ENCODE measurements around the gene ZMYM1. TPM values are rescaled to one million over a fixed set of nuclear protein-coding genes. Genes with fewer than 3 reads are reported as not detected.
"Not testable (repeated sequence)": the region's sequence is repeated elsewhere in the genome, so short reads cannot be mapped to it uniquely, and the experiment has no call there.

Gene ZMYM1
- total and polyA plus RNA-seq, 4 donors, result 2.6 to 31.6 (median 8.5) TPM

- DNase-seq, result no peak
Observed at GRCh38 chr1:35143737-35144508, 64.7 kb downstream of the ZMYM1 start.

GRCh38 chr1:35145892-35146549 is 66.8 kb downstream of the ZMYM1 start:
- H3K4me3 ChIP-seq; DNase-seq; ATAC-seq (ENCODE audit: insufficient read depth, low FRiP score); H3K27ac ChIP-seq (ENCODE audit: low read depth in 1 of 2, low read length in 1 of 2); H3K27me3 ChIP-seq (ENCODE audit: control insufficient read depth in 3 of 3, insufficient read depth in 3 of 3, low read length in 2 of 3); H3K36me3 ChIP-seq (ENCODE audit: control insufficient read depth in 4 of 4, insufficient read depth in 4 of 4, low read length in 4 of 4); H3K9me3 ChIP-seq (ENCODE audit: control insufficient read depth in 4 of 4, insufficient read depth in 3 of 4, low read length in 3 of 4); H3K9ac ChIP-seq (ENCODE audit: insufficient read depth in 1 of 2, low read length in 2 of 2): not testable (repeated sequence)
- peaks cover 0 to 10% (median 0%) of the 10 kb centered on the region in 5 donors for H3K4me1 ChIP-seq (ENCODE audit: control insufficient read depth in 5 of 5, insufficient read depth in 5 of 5, low read length in 5 of 5)
- 60 to 81% methylated on average over 13 of the region's 13 CpGs for WGBS, 2 donors

More at GRCh38 chr1:35143737-35144508, 64.7 kb downstream of the ZMYM1 start:
- no peak overlapping the region for H3K9ac ChIP-seq (ENCODE audit: insufficient read depth in 1 of 2, low read length in 2 of 2)
- H3K9me3 ChIP-seq (ENCODE audit: control insufficient read depth in 4 of 4, insufficient read depth in 3 of 4, low read length in 3 of 4), result no peaks in the 10 kb centered on the region
- no peak for ATAC-seq (ENCODE audit: insufficient read depth, low FRiP score)
- H3K27me3 ChIP-seq (ENCODE audit: control insufficient read depth in 3 of 3, insufficient read depth in 3 of 3, low read length in 2 of 3), result no peaks in the 10 kb centered on the region
- TF ChIP-seq CTCF (IDR thresholded peaks at IDR 0.05; ENCODE audit: control extremely low read depth, extremely low read depth), result no peak
- H3K4me1 ChIP-seq (ENCODE audit: control insufficient read depth in 5 of 5, insufficient read depth in 5 of 5, low read length in 5 of 5), result peaks cover 0 to 10% (median 0%) of the 10 kb centered on the region in 5 donors
- WGBS, 2 donors, result 81 to 85% methylated on average over 12 of the region's 12 CpGs
- no peak overlapping the region for H3K27ac ChIP-seq (ENCODE audit: low read depth in 1 of 2, low read length in 1 of 2)
- no peaks in the 10 kb centered on the region for H3K36me3 ChIP-seq (ENCODE audit: control insufficient read depth in 4 of 4, insufficient read depth in 4 of 4, low read length in 4 of 4)
- H3K4me3 ChIP-seq, result no peak overlapping the region

- H3K36me3 ChIP-seq (ENCODE audit: control insufficient read depth in 4 of 4, insufficient read depth in 4 of 4, low read length in 4 of 4), result no peaks in the 10 kb centered on the region
- no peak overlapping the region for H3K4me3 ChIP-seq
- H3K27me3 ChIP-seq (ENCODE audit: control insufficient read depth in 3 of 3, insufficient read depth in 3 of 3, low read length in 2 of 3), result no peaks in the 10 kb centered on the region
- no peak overlapping the region for H3K27ac ChIP-seq (ENCODE audit: low read depth in 1 of 2, low read length in 1 of 2)
- no peaks in the 10 kb centered on the region for H3K9me3 ChIP-seq (ENCODE audit: control insufficient read depth in 4 of 4, insufficient read depth in 3 of 4, low read length in 3 of 4)
- no peak for DNase-seq
- no peak overlapping the region for H3K9ac ChIP-seq (ENCODE audit: insufficient read depth in 1 of 2, low read length in 2 of 2)
- WGBS, 2 donors, result 97 to 98% methylated on average over 5 of the region's 5 CpGs
- no peak for ATAC-seq (ENCODE audit: insufficient read depth, low FRiP score)
- TF ChIP-seq CTCF (IDR thresholded peaks at IDR 0.05; ENCODE audit: control extremely low read depth, extremely low read depth), result no peak
- H3K4me1 ChIP-seq (ENCODE audit: control insufficient read depth in 5 of 5, insufficient read depth in 5 of 5, low read length in 5 of 5), result peaks cover 0 to 5% (median 0%) of the 10 kb centered on the region in 5 donors
Observed at GRCh38 chr1:35151220-35151619, 72.0 kb downstream of the ZMYM1 start.

GRCh38 chr1:35164893-35165292 is 85.7 kb downstream of the ZMYM1 start:
- Histone ChIP-seq H3K4me1 (ENCODE audit: control insufficient read depth in 5 of 5, insufficient read depth in 5 of 5, low read length in 5 of 5) (no peaks in the 10 kb centered on the region), H3K4me3 (no peak overlapping the region), H3K9me3 (ENCODE audit: control insufficient read depth in 4 of 4, insufficient read depth in 3 of 4, low read length in 3 of 4) (peaks cover 0 to 3% (median 1%) of the 10 kb centered on the region in 4 donors), H3K27ac (ENCODE audit: low read depth in 1 of 2, low read length in 1 of 2) (no peak overlapping the region), H3K27me3 (ENCODE audit: control insufficient read depth in 3 of 3, insufficient read depth in 3 of 3, low read length in 2 of 3) (no peaks in the 10 kb centered on the region), H3K36me3 (ENCODE audit: control insufficient read depth in 4 of 4, insufficient read depth in 4 of 4, low read length in 4 of 4) (no peaks in the 10 kb centered on the region), H3K9ac (ENCODE audit: insufficient read depth in 1 of 2, low read length in 2 of 2) (no peak overlapping the region)
- DNase-seq (no peak), ATAC-seq (ENCODE audit: insufficient read depth, low FRiP score) (no peak)
- no peak for TF ChIP-seq CTCF (IDR thresholded peaks at IDR 0.05; ENCODE audit: control extremely low read depth, extremely low read depth)
- WGBS, 2 donors, result 98% methylated on average over 3 of the region's 3 CpGs

All from lung (tissue), 12 donors.